ENCODE data around the gene TENM4.

The TENM4 gene

GRCh38 chr11:79382301-79383050, 58.4 kb downstream of the TENM4 start:
- no peak for DNase-seq

DNA sequence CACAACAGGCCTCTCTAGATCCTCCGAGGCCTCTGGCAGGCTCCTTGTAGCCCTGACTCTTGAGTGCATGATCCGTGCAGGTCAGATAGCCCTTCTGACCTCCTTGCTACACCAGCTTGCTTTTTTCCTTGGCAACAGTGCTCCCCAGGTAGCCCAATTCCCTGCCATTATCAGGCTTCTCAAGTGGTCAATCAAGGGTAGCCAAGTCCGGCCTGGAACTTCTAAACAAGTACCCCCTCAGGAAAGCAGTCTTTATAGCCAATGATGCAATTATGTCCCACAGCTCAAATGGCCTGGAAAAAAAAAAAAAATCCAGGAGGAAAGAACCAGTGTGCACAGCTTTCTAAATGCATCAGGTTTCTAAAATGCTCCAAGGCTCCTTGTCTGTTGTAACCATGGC, 59.8 kb downstream of the TENM4 start:
- DNase-seq: no peak

GRCh38 chr11:79377406-79377805, 63.4 kb downstream of the TENM4 start:
- DNase-seq: no peak

DNA sequence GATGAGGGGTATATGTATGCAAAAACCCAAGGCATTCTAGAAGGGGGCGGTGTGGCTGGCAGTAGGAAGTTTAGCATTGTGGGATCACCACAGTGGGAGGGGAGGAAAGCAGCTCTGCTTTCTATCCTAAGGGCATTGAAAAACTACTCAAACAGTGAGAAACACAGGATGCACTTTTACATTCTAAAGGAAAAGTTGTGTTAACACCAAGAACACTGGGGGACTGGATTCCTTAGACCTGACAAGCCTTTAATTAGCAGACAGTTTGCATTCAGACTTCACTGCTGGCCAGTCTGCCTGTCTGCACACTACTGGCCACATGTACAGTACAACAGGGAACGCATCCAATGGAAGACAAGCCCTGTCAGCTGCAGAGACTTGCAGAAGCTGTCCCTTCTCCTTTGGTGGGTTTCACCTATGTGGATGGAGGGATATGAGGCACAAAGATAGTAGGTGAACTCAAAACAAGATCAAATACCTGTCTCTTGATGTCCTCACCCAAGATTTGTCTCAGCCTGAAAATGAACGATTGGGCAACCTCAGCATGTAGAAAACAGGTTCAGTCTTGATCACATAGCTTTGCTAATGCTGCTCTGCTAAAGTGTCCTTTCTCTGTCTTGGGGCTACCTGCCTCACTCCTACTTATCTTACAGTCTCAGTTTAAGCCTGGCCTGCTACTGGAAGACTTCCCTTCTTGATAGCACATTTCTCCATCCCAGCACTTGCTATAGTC, 64.8 kb downstream of the TENM4 start:
- DNase-seq: no peak

DNA sequence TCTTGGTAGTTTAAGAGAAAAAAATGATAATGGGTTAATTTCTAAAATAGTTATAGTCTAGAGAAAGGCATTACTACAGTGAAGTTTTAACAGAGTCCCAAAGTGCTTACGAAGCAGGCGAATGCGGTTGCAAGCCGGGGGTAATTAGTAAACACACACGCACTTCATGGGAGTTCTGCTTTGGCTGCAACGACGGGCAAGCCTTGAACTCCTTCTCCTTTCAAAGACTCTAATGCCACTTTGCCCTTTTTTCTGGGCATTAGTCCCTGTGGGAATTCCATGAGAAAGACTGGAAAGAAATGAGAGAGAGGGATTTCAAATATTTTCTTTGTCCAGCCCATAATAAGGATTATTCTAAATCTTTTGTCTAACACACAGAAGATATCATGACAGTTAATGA, 66.1 kb downstream of the TENM4 start:
- DNase-seq: no peak

- DNase-seq: no peak
Measured at GRCh38 chr11:79371724-79372123, 69.1 kb downstream of the TENM4 start.

DNA sequence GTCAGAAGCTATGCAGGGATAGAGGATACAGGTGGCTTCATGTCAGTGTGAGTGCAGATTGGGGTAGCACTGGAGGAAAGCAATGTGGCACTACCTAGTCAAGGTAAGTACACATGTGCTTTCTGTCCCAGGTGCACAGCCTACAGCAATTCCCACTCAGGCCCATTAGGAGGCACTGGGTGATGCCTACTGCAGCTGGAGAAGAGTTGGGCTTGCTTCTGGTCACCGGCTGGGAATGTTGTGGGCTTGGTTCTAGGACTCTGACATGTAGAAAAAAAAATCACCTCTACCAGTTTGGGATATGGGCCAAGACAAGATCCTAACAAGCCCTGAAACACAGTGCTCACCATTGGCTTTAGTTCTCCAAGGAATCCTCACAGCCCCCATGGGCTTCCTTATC, 69.7 kb downstream of the TENM4 start:
- DNase-seq: no peak

DNA sequence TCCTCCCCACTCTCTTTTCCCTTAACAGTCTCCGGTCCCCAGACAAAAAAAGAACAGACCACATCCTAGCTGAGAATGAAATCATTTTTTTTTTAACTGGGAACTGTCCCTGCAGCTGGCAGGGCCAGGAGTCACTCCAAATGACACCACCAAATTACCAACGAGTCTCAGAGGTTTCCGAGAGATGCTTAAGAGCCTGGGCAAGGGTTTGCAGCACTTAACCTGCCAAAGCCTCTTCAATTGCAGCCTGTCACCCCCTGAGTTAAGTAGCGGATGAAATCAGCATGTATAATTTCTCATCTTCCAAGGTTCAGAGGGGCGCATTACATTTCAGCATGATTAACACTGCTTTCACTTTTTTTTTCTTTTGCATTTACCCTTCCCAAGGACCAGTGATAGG, 71.8 kb downstream of the TENM4 start:
- no peak for DNase-seq

- no peak for DNase-seq
Measured at GRCh38 chr11:79367844-79368243, 73.0 kb downstream of the TENM4 start.

GRCh38 chr11:79366218-79366617, 74.6 kb downstream of the TENM4 start:
- no peak for DNase-seq

- no peak for DNase-seq
Measured at GRCh38 chr11:79363861-79364378, 76.9 kb downstream of the TENM4 start.

DNA sequence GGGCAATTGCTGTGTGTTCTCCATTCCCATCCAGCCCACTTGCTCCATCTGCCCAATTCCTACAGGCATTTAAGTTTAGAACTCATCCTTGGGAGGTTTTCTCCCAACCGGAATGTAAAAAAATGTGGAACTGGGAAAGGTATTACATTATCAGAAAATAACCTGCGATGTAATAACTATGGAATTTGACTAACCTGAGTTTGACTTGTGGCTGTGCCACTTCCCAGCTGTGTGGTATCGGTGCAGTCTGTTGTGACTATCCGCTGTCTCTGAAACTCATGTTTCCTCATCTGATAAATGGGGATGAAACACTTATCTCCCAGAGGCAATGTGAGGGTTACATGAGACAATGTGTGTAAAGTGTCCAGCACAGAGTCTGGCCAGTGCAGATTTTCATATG, 77.6 kb downstream of the TENM4 start:
- no peak for DNase-seq

GRCh38 chr11:79362821-79363220, 78.0 kb downstream of the TENM4 start:
- no peak for DNase-seq

DNA sequence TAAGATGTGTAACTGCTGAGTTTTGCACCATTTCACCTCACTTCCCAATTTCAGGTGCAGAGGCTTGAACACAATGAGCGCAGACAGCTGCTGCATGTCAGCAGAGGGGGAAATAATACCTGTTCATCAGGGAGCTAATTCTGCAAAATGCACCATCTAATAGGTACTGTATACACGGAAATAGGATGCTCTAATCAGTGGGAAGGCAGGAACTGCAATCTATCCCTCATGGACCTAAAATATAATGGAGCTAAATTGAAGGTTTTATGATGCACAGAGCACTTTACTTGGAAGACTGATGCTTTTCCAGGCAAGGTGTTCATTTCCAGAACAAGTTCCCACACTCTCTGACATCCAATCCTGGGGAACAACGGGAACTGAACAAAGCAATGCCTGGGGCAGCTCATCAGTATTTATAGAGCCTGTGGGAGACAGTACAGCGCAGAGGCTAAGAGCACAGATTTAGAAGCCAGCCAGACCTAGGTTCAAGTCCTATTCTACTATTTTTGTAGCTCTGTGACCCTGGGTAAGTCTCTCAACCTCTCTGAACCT, 78.5 kb downstream of the TENM4 start:
- no peak for DNase-seq

GRCh38 chr11:79358258-79358657, 82.6 kb downstream of the TENM4 start:
- no peak for DNase-seq

- no peak for DNase-seq
Measured at GRCh38 chr11:79353706-79354105, 87.1 kb downstream of the TENM4 start.

- no peak for DNase-seq
Measured at GRCh38 chr11:79352349-79352703, 88.5 kb downstream of the TENM4 start.

DNA sequence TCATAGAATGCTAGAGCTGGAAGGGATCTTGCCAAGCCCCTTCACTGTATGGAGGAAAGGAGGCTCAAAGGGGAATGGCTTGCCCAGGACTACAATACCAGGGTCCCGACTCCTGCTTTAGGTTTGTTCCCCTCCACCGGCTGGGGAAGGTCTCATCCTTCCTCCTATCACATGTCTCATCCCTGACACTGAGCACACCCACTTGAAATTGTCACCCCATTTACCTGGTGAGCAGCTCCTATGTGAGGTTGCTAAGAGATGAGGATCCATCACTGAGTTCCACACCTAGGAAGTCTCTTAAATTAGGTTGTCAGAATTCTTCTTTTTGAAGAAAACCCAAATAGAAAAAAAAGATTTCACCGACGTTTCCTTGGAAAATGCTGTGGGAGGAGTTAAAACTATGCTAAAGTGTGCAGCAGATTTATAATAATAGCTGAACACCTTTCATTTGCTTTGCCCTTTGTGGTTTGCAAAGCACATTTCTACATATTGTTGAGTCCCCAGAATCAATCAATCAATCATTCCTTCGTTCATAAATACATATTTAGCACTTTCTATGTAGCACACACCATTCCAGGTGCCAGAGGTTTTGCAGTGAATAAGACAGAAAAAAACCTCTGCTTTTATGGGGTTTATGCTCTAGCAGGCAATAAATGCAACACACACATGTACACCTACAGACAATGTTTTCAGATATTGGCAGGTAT, 91.7 kb downstream of the TENM4 start:
- DNase-seq: no peak

GRCh38 chr11:79346021-79346420, 94.8 kb downstream of the TENM4 start:
- DNase-seq: no peak

GRCh38 chr11:79344753-79345294, 96.0 kb downstream of the TENM4 start:
- DNase-seq: no peak

GRCh38 chr11:79342686-79343085, 98.1 kb downstream of the TENM4 start:
- no peak for DNase-seq

DNA sequence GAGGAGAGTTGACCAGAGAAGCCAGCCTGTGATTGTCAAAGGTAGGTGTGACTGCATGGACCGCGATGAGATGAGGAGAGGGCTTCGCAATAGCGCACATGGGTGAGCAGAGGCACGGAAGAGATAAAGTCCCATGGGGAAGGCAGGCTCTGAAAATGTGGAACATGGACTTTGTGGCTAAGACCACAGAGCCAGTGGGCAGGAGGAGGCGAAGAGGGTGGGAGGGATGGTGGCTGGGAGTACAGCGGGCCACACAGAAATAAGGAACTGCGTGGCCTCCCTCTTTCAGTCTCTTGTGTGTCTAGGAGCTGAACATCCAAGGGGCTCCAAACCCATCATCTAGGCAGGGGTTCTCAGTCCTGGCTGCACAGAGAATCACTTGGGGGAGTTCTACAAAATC, 98.6 kb downstream of the TENM4 start:
- no peak for DNase-seq

GRCh38 chr11:79340535-79340934, 100.3 kb downstream of the TENM4 start:
- no peak for DNase-seq
